OCI-LY1 (cell line): Measurements from ENCODE around the gene IL20.

Experiments used
- EZH2 ChIP-seq: fragments of 200-600 bp; sonication (generic), shearing (Covaris generic); IDR thresholded peaks from 2 replicates; pipeline ENCODE4 v1.8.0; 2017; ENCODE audit warnings: borderline replicate concordance, mixed run types, mild to moderate bottlenecking, antibody characterized with exemption, low read length, moderate library complexity, mixed read lengths
- TF ChIP-seq, protein P1 (sequence below): fragments of 200-600 bp; sonication (generic), shearing (Covaris generic); IDR thresholded peaks from 2 replicates; pipeline ENCODE4 v1.5.1; 2017; ENCODE audit warnings: mild to moderate bottlenecking, antibody characterized with exemption, low read length, moderate library complexity, mixed read lengths

DNA sequence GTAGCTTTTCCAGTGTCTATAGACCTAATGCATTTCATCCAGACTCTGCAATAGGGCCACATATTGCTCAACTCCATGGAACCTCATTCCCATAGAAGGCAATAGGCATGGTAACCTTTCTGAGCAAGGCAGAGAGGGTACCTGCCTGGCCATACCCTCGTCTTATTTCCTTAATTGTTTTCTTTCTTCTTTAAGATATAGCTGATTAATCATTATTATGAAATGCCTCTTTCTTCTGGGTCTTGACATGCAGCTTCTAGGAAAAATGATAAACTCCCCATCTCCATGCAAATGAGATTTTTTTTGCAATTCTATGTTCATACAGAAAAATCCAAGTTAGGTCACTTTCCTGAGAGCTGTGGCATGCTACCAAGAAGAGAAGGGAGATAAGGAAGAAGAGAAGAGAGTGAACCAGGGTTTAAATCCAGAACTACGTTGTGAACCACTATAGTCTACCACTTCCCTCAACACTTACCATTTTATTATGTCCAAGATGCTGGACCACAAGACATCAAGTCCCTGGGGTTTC is 33.0 kb upstream of the IL20 start:
- TF ChIP-seq, protein P1, sequence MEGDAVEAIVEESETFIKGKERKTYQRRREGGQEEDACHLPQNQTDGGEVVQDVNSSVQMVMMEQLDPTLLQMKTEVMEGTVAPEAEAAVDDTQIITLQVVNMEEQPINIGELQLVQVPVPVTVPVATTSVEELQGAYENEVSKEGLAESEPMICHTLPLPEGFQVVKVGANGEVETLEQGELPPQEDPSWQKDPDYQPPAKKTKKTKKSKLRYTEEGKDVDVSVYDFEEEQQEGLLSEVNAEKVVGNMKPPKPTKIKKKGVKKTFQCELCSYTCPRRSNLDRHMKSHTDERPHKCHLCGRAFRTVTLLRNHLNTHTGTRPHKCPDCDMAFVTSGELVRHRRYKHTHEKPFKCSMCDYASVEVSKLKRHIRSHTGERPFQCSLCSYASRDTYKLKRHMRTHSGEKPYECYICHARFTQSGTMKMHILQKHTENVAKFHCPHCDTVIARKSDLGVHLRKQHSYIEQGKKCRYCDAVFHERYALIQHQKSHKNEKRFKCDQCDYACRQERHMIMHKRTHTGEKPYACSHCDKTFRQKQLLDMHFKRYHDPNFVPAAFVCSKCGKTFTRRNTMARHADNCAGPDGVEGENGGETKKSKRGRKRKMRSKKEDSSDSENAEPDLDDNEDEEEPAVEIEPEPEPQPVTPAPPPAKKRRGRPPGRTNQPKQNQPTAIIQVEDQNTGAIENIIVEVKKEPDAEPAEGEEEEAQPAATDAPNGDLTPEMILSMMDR, result no peak
- no peak for TF ChIP-seq EZH2
